Activated CD8-positive, alpha-beta memory T cell treated with anti-CD3 and anti-CD28 coated beads, Interleukin-2, amount 50 U/mL, for 24 hours (primary cell): ENCODE data around the gene HOXD12.

Source experiments
- DNase-seq: peaks from one replicate; pipeline ENCODE4 v3.0.0-alpha.2; 2020; ENCODE audit errors: extremely low read depth

The HOXD12 gene

DNA sequence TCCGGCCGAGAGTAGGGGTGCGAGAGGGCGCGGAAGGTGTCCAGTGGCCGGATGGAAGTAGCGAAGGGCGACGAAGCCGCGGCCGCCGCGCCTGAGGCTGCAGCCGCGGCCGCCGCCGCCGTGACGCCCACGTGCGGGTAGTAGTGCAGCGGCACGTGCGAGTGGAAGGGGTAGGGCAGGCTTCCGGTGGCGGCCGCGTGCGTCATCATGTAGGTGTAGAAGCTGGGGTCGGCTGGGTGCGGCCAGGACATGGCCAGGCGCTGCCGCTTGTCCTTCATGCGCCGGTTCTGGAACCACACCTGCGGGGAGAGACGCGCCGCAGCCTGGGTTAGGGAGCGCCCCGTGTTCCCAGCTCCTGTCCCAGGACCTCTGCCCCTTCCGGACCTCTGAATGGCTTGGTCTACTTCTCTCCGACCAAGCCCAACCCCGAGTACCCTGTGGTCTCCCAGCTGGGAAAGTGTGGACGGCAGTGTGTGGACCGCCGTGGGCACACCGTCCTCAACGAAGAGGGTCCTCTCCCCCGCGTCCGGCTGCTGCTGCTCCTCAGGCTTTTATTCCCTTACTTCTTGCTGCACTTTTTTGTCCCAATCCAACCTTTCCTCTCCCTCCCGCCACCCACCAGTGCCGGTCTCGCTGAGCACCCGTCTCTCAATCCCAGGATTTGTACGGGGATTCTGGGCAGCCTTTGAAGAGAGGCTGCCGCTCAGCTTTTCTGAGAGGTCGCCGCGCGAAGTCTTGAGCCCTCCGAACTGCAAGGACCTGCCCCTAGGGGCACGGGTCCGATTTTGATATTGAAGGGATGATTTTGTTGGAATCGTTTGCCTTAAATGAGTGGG, 18.8 kb upstream of the HOXD12 start:
- DNase-seq: no peak

DNA sequence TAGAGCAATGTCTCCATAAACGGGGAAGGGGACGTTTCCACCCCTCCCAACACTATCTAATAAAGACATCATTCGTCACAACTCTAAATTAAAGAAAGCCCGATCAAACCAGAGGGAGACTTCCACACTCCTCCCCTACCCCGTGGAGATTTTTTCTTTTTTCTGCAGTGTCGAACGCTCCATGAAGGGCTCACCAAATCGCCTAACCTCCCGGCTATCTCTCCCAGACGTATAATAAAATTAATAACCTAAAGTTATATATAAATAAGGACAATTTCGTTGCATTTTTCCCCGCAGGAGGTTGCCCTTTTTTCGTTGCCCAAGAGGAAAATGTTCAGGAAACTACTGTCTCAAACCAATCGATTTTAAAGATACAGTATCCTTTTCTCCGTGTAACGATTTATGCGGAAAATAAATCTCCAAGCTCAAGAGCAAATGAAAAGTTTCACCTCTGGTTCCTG, 18.2 kb upstream of the HOXD12 start:
- DNase-seq: no peak

DNA sequence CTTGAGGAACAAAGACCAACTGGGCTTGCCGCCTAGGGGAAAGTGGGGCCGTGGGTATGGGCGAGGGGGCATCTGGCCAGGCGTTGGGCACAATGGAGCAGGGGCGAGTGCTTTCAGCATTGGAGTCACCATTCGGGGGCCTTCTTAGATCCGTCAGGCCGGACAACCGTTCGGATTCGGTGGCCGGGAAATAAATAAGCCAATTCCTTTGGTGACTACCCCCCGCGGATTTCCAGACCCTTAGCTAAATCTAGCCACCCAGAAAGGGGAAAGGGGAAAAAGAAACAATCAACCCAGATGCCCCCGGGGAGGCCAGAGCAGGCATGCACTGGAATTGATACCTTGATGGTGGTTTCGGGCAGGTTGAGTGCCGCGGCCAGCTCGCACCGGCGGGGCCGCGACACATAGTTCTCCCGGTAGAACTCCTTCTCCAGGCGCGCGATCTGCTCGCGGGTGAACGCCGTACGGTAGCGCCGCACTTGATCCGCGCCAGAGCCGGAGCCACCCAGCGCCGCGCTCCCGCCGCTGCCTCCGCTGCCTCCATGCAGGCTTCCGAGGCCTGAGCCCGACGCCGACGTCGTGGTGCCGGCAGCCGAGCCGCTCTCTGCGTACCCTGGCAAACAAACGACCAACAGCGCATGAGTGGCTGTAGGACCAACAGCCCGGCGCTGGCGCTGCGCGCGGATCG, 17.6 kb upstream of the HOXD12 start:
- no peak for DNase-seq

DNA sequence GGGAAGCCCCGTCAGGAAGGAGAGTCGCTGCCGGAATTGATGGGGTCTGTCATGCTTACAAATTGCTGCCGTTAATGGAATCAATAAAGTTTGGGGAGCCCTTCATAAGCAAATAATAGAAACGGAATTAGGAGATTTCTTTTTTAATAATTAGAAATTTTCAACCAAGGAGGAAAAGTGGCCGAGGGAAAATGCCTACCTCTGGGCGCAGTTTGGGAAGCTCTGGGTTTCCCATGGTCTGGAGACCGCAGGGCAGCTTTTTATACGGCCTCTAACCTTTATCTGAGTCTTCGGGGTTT, 17.1 kb upstream of the HOXD12 start:
- DNase-seq: no peak

DNA sequence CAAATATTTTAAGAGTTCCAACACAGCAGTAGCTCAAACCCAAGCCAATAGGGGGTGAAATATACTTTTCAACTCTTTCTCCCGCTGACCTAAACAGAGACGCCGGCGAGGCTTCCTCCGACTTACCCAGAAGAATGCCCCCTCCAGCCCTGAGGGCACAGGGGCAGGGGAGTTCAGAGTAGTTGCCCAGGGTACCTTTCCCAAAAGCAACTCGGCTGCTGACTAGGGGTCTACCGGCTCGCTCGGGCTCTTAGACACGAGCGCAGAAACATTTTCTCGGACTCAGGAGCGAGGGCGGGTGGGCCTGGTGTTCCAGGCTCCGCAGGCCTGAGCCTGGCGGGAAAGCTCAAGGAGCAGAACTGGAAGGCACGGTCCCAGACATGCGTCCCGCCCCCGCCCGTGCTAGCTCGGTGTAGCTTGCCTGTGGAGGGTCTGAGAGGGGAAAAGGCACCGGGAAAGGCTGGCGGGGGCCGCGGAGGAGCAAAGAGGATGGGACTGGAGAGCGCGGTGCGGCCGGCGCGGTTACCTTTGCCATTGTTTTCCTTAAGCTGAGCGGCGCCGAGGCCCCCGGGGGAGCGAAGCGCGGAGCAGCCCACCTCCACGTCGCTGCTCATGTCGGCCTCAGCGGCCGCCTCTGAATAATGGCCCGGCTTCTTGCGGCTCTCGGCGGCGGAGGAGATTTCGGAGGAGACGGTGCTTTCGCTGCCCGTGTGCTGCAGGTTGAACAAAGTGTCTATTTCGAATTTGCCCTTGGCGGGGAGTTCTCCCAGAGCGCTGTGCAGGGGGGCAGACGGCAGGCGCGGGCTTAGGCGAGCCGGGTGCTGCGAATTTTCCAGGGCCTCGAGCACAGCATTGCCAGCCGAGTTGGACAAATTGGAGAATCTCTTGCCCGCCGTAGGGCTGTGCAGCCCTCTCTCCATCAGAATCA, 16.5 kb upstream of the HOXD12 start:
- DNase-seq: no peak

DNA sequence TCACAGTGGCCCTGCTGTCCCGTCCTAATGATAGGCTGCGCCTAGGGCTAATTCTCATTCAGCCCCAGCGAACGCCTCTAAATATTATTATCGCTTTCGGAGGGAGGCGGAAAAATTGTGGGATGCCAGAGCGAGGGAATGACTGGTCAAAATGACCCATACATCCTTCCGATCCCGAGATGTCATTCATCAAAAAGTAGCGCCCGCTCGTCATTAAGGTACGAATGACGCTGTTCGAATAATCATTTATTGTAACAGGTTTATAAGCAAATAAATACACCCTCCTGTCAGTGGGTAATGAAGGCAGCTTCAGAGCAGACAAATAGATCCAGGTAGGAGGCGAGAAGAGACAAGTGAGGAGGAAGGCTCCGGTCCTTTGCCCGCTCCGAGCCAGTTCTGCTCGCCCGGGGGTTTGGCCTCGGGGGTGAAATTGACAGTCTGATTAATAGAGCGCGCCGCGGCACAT, 15.8 kb upstream of the HOXD12 start, which contains the start of gene EVX2:
EVX2 (minus strand) TSS at position 167 of the 466 bp plus-strand sequence. CDS start 186 bp downstream, outside the sequence.
- no peak for DNase-seq

DNA sequence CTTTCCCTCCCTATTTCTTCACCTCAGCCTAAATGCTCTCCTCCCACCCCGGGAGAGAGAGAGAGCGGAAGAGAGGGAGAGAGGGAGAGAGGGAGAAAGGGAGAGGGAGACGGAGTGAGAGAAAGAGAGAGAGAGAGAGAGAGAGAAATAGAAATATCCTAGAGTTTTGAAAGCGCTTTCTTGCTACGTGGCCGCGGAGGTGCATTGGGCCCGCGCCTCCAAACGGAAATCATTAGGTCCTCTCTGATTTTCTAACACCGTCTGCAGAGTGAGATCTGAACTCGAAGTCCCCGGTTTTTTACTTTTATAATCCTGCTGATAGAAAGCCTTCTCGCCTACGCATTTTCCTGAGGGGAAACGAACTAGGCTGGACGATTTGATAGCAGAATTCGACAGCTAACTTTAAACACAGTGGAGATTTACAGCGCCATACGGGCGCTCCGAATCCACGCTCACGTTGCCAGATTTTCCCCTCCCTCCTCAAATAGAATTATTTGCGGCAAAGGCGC, 14.9 kb upstream of the HOXD12 start:
- DNase-seq: no peak

DNA sequence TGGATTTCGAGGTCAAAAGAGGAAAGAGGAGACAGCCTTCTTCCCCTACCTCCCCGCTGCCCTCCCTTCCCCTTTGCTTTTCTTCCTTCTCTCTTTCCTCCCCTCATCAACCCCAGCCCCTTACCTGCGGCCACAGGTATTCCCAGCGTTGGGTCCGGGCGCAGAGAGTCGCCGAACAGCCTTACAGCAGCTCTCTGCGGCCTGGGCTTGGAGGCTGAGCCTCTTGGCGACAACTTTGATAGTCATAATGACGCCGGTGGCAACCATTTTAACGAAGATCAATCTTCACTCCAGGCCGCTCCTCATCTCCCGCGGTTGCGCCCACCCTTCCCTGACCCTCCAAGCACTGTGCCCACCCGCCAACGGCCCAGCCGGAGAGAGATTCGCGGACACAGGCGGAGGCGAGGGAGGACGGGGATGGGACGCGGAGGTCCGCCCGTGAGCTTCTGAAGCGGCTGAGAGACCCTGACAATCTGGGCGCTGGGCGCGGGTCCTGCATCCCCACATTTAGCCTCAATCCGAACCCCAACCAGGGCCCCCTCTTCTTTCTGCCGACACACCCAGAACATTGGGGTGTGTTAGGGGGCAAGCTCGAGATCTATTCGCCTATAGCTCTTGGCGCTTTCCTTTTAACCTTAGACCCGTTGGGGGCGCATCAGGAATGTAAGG, 14.3 kb upstream of the HOXD12 start:
- DNase-seq: no peak

DNA sequence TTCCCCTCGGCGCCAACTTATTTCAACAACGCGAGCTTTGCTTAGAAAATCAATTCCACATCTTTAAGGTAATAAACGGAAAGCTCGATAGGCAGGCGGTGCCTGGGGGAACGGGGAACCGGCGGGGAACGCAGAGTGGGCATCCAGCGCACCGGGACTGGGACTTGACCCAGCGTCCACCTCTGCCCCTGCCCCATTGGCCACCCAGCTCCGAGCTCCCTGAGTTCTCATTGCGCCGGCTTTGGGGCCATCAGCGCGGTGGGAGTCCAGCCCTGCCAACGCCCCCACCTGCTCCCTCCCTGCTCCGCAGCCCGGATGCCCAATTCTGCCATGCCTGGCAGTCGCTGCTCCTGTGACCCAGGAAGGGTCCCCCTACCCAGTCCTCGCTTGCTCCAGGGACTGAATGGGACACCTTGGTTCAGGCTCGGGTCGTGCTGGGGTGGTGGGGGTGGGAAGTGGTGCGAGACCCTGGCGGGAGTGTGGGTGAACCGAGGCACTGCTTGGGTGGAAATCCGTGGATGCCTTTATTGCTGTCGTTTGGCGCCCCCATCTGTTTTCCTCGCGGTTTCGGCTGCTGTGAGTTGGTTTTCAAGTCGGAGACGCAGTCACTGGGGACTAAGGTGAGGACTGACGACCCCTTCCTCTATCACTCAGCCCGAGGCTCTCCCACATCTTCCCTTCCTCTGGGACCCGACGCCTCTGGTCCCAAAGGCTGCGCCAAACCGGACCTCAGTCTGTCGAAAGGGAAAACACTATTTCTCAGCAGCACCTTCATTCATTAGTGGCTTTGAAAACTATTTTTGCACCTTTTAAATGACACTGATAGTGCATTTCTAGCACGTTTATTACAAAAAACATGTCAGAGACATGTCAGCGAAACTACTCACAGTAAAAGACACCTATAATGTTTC, 13.5 kb upstream of the HOXD12 start:
- no peak for DNase-seq

DNA sequence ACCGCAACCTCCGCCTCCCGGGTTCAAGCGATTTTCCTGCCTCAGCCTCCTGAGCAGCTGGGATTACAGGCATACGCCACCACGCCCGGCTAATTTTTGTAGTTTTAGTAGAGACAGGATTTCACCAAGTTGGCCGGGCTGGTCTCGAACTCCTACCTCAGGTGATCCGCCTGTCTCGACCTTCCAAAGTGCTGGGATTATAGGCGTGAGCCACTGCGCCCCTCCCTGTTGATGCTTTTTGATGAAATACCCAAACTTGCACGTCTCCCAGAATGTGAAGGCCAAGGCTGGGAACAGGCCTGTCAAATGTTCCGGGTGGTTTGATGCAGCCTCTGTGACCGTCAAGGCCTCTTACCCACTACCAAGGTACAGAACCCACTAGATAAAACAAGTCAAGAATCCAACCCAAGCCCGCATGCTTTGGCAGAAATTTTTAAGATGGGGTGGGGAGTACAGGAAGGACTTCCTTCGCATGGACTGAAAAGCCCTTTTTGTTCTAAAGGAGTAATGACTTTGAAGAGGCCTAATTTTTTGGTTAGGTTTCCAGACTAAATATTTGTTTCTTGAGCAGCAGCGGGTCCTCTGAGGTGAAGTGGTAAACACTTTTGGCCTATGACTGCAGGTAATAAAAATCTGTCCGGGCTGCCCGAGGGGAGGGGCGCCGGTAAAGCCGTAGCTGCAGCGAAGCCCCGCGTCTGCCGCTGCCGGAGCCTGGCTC, 12.1 kb upstream of the HOXD12 start:
- no peak for DNase-seq

DNA sequence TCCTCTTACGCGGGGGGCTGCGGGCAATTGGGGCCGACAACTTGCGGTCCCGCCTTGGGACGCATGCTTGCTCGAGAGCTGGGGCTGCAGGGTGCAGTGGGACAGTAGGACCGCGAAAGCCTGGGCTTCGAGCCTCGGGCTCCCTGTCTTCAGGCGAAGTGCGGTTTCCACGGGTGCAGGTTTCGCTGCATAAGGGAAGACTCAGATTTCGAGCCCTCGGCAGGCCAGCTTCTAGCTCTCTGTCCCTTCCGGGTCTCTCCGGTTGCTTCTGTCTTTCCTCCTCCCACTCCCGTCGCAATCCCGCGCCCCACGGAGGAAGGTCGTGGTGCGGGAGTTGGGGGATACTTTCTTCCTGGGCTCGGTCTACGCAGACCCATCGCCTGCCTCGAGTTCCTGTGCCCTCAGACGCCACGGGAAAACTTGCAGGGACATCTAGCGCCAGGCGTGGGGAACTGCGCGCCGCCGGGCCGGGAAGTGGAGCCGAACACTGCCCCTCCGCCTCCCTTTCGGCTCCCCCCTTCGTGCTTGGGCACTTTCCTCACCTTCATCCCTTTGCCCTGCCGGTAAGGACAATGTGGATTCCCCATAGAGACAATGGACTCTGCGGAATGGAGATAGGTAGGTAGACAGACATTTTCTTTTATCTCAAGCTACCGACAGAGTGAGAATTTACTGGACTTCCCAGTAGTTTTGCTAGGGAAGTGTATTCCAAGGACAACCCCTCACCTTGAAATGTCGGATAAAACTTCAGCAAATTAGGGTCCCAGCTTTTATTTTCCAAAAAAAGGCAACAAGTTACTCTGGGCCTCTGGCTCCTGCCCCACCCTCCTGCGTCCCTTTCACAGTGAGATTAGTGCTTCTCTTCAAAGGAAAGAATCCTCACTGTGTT, 11.3 kb upstream of the HOXD12 start:
- no peak for DNase-seq

DNA sequence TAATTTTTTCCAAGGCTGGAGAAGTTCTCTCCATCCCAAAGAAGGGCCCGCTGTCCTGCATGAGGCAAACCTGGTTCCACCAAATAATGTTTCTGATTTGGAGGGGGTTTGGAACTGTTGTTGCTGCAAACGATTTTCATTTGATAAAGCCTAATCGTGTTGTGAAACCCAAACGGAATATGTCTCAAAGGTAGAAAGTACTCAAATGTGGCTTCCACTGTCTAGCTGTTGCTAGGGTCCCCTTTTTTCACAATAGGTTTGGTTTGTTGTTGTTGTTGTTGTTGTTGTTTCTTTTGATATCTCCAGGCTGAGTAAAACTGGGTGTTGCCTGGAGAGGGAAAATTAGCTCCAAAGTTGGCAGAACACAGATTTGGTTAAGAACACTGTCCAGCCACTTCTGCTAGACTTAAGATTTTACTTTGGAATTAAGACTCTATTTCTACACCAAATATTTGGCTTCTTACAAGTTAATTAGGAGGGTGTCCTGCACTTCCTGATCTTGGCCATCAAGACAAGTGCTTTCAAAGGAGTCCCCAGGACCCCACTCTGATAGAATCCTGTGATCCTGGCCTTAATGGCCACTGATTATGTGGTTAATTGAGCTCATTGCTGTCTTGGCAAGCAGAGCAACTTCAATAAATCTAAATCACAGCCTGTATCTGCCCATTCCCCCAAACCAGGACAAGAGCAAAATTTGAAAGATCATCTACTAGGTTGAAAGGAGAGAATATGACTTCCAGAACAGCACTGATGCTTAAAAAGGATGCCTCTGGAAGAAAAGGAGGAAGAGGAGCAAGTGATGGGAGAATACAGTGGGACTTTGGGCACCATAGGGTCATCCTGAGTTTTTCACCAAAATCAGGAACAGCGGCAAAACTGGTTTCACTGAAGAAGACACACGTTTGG, 10.4 kb upstream of the HOXD12 start:
- no peak for DNase-seq

DNA sequence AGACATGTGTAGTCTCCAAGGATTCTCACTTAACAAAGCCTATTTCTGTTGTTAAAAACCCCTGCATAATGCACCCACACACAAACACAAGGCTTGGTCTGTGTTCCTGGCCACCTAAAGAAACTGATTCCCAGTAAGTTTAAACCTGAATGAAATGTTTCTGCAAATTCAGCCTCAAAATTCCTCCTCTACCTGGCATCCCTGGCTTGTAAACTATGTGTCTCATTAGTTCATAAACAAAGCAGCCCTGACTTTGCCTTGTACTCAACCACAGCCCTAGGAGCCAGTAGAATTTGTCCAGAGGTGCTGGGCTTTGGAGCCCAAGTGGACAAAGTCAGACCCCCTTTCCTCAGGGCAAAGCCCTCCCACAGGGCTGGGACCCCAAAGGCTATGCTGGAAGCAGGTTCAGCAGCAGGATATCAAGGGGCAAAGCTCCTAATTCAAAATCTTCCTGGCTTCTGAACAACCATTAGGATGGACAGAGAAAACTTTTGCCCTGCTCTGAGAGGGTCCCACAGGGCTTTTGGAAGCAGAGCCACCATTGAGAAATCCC, 9.7 kb upstream of the HOXD12 start:
- no peak for DNase-seq

DNA sequence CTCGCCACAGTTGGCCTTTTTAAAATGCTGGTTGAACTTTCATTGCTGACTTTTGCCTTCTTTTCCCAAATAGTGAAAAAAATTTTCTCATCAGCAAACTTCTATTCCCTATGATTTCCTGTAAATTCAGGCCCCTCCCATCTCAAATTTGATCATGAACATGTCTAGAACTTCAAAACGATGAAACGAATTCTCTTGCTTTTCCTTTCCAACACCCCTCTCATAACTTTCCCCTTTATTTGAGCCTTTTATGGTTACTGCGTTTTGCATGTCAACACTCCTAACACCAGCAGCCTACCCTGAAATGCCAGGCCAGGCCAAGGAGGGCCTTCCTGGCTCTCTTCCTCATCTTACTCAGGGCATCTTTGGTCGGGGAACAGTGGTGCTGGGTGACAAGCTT, 8.7 kb upstream of the HOXD12 start:
- DNase-seq: no peak

DNA sequence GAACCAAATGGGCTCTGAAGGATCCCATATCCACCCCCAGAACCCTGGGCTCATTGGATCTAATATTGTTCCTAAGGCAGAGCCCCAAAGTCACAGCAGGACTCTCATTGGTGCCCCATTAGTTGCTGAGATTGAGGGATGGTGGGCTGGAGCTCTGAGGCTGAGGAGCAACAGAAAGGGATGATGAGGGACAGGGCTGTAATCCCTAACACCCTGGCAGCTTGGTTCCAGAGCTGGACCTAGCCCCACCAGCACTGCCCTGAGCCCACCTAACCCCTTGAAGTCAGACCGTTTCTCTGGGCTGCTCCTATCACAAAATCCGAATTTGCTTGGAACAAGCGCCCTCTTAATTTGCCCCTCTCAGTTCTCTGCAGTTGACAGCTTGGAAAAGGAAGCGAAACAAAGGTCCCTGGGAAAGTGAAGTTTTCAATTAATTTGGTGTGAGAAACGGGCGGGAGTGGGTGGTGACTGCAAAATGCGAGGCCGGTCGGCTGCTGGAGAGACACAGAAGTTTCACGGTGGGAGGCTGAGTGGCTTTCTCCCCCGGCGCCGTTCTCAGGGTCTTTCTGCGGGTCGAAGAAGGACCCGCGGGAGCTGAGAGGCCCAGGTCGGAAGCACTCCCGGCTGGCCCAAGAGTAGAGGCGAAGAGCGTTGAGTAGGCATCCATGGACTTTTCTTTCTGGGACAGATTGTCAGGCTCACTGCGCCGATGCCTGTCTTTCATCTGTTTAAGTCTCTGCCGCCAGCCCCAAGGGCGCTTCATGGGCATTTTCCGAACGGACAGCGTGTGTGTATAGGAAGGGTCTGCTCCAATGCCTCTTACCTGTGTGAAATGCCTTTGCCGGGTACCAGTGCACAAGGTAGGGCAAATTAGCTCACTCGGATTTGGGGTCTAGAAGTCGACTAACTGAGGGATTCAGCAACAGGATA, 8.0 kb upstream of the HOXD12 start:
- no peak for DNase-seq
